Amygdala (tissue), 56 donors: Measurements from ENCODE around the gene EYA3.
A peak's percentile ranks its signal among the peaks of the same experiment; 100 is the strongest.

ENCODE experiments used
- DNase-seq, 56 donors: peaks; one replicate each; lab custom pipeline; 2025; lab: John Stamatoyannopoulos, UW

Gene EYA3

DNA sequence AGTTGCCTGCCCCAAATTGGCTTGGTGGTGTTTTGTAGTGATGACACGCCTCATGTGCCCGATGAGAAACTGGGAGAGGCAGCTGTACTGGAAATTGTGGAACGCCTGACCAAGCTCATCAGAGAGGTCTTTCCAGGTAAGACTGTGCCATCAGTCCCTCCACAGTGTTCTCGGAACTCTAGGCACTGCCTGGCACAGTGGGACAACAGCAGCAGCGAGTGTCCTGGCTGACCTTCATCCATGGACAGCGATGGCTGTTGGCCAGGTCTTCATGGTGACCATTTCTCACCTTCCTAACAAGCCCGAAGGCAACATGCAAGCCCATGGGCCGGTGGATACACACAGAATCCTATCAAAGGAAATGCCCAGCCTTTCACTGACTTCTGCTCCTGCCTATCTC lies 139.4 kb downstream of the EYA3 start:
- DNase-seq, result no peak

GRCh38 chr1:27945020-27945419 lies 143.4 kb downstream of the EYA3 start:
- no peak for DNase-seq

GRCh38 chr1:27941671-27942540 lies 146.5 kb downstream of the EYA3 start:
- no peak for DNase-seq

- DNase-seq, result no peak
These were observed 147.4 kb downstream of the EYA3 start for GRCh38 chr1:27940870-27941560.

DNA sequence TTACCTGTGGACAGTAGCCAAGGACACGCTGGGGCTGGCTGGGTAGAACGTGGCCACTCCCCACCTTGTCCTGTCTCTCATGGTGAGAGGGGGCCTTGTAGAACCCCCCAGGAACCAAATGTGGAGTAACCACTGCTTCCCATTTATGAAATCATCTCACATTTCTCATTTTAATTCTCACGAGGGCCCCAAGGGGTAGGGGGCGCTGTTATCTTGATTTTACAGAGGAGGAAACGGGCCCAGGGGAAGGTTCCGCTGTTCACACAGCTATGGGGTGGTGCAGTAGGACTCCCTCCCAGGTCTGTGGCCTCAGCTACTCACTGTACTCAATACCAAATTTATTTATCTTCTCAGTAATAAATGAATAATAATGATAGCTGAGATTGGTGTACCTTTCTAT lies 148.1 kb downstream of the EYA3 start:
- DNase-seq, result peak in 5 of 56 donors; percentile 5 to 49 (median 27)

GRCh38 chr1:27938488-27938887 lies 149.9 kb downstream of the EYA3 start:
- DNase-seq, result no peak

DNA sequence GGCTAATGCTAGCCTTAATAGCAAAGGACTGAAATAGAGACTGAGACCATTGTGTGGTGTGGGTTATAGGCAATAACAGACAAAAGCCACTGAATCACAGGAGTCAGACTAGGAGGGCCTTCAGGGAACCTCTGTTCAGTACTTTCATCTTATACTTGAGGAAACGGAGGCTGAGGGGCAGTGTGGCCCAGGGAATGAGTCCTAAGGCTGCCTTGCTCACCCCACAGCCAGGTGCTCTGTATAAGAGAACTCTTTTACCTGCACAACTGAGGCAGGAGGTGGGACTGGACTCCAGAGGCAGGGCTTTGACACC lies 150.9 kb downstream of the EYA3 start:
- no peak for DNase-seq

GRCh38 chr1:27936370-27936769 lies 152.0 kb downstream of the EYA3 start:
- DNase-seq, result no peak

- no peak for DNase-seq
These were observed 152.7 kb downstream of the EYA3 start for GRCh38 chr1:27935721-27936120.

GRCh38 chr1:27934818-27935549 lies 153.4 kb downstream of the EYA3 start, which contains the start of gene SMPDL3B:
Gene SMPDL3B (plus strand): TSS chr1:27935000. CDS start chr1:27935184, 184 bp downstream.
- no peak for DNase-seq

GRCh38 chr1:27931759-27932158 lies 156.7 kb downstream of the EYA3 start:
- DNase-seq, result no peak

DNA sequence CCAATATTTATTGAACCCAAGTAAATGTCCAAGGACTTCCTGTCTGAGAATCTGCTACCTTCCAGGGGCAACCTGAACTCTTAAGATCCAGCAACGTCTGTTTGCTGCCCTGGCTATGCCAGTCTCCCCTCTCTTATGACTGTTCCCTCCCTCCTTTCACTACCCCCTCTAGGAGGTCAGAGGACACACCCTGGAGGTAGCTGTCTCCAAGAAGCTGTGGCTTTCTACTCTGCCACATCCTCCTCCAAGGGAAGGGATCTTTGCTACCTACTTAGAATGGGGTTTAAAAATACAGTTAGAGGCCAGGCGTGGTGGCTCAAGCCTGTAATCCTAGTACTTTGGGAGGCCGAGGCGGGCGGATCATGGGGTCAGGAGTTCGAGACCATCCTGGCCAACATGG lies 157.2 kb downstream of the EYA3 start:
- no peak for DNase-seq

- DNase-seq, result no peak
These were observed 160.0 kb downstream of the EYA3 start for GRCh38 chr1:27928216-27928954.

DNA sequence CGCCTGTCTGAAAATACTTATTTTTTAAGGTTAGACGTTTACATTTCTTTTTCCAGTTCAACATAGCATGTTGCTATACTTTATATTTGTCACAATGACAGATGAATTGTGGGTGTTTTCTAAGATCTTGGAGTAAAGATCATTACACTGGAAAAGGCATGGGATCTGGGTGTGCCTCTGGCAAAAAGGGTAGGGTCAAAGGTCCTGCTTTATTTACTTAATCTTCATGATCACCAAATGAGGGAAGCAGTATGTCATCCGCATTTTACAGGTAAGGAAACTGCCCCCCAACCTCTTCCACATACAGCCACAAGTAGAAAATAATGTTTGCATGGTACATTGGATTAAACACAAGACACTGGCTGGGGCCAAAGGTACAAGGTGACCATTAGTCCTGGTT lies 166.1 kb downstream of the EYA3 start:
- DNase-seq, result no peak
